Measurements from ENCODE around the gene PDHB.

PDHB gene

DNA sequence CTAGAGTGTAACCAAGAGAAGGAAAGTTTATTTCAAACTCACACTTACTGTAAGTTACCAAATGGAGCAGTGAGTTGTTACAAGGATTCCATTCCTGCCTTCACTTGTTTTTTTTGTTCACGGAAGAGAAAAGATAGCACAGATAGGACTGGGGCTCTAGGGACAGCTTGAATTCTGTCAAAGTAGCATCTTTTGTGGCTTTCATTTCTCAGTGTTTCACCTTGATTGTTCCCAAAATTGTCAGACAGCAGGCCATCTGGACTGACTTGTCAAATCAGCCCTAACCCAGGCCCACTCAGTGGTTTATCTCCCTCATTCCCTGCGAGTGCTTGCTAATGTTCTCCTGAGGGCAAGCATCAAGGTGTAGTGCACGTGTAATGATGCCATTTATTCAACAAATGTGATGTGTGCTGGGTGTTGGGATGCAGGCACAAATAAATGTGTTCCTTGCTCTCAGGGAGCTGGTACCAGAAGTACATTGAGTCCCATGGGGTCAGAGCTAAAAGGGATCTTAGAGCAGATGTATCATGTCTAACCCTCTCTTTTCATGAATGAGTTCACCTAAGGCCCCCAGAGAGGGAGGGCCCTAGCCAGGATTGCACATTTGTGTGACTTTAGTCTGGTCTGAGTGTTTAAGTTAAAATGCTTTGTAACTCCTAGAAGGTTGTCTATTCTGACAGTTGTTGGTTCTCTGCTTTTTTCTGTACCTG, 49.1 kb downstream of the PDHB start:
- no peak for DNase-seq (ENCODE audit: low read depth, low spot score)
- H3K27me3 ChIP-seq (ENCODE audit: control insufficient read depth, insufficient read depth, low read length), result no peaks in the 10 kb centered on the region
- H3K4me1 ChIP-seq (ENCODE audit: control insufficient read depth, insufficient read depth, low read length), result no peaks in the 10 kb centered on the region
- H3K9me3 ChIP-seq (ENCODE audit: control insufficient read depth, insufficient read depth, low read length), result no peaks in the 10 kb centered on the region
- H3K36me3 ChIP-seq (ENCODE audit: control insufficient read depth, insufficient read depth, low read length), result no peaks in the 10 kb centered on the region
- no peak overlapping the region for H3K27ac ChIP-seq (ENCODE audit: low read length)
- H3K4me3 ChIP-seq (ENCODE audit: low read length), result no peak overlapping the region
- no CpG with 5 or more reads among the region's 3 CpGs for WGBS (ENCODE audit: insufficient coverage, insufficient read length)

DNA sequence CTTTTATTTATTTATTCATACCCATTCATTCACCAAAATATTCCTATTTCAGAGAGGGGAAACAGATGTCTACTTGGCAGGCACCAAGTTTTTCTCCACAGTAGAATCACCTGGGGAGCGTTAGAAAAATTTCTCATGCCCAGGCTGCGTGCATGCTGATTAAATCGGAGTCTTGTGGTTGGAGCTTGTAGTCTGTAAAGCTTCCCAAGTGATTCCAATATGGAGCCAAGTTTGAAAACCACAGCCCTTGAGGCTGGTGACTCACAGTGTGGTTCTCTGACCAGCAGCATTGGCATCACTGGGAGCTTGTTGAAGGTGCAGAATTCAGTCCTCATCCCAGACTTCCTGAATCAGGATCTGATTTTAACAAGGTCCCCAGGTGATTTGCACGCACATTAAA, 49.7 kb downstream of the PDHB start:
- DNase-seq (ENCODE audit: low read depth, low spot score), result no peak
- Histone ChIP-seq H3K36me3 (ENCODE audit: control insufficient read depth, insufficient read depth, low read length) (no peaks in the 10 kb centered on the region), H3K4me3 (ENCODE audit: low read length) (no peak overlapping the region), H3K27ac (ENCODE audit: low read length) (no peak overlapping the region), H3K4me1 (ENCODE audit: control insufficient read depth, insufficient read depth, low read length) (no peaks in the 10 kb centered on the region), H3K27me3 (ENCODE audit: control insufficient read depth, insufficient read depth, low read length) (no peaks in the 10 kb centered on the region), H3K9me3 (ENCODE audit: control insufficient read depth, insufficient read depth, low read length) (no peaks in the 10 kb centered on the region)
- WGBS (ENCODE audit: insufficient coverage, insufficient read length), result no CpG with 5 or more reads among the region's 4 CpGs

DNA sequence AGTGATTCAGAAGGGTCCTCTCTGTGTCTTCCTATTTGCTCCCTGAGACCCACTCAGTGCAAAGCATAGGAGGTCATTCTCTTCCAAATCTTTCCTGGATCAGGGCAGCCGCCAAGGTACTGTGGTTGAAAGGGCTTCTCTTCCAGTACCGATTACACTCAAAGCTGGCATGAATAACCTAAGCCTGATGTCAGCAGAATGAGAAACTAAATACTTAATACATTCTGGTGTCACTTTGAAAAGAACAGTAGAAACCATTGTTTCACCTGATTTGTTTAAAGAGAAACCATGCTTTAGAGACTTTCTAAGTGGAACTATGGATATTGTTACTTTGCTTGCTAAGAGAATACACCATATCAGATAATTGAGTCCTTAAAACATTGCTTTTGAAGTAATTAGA, 50.2 kb downstream of the PDHB start:
- Histone ChIP-seq H3K36me3 (ENCODE audit: control insufficient read depth, insufficient read depth, low read length) (no peaks in the 10 kb centered on the region), H3K4me3 (ENCODE audit: low read length) (no peak overlapping the region), H3K27ac (ENCODE audit: low read length) (no peak overlapping the region), H3K27me3 (ENCODE audit: control insufficient read depth, insufficient read depth, low read length) (no peaks in the 10 kb centered on the region), H3K4me1 (ENCODE audit: control insufficient read depth, insufficient read depth, low read length) (no peaks in the 10 kb centered on the region), H3K9me3 (ENCODE audit: control insufficient read depth, insufficient read depth, low read length) (no peaks in the 10 kb centered on the region)
- no CpG with 5 or more reads among the region's 2 CpGs for WGBS (ENCODE audit: insufficient coverage, insufficient read length)
- DNase-seq (ENCODE audit: low read depth, low spot score), result no peak

DNA sequence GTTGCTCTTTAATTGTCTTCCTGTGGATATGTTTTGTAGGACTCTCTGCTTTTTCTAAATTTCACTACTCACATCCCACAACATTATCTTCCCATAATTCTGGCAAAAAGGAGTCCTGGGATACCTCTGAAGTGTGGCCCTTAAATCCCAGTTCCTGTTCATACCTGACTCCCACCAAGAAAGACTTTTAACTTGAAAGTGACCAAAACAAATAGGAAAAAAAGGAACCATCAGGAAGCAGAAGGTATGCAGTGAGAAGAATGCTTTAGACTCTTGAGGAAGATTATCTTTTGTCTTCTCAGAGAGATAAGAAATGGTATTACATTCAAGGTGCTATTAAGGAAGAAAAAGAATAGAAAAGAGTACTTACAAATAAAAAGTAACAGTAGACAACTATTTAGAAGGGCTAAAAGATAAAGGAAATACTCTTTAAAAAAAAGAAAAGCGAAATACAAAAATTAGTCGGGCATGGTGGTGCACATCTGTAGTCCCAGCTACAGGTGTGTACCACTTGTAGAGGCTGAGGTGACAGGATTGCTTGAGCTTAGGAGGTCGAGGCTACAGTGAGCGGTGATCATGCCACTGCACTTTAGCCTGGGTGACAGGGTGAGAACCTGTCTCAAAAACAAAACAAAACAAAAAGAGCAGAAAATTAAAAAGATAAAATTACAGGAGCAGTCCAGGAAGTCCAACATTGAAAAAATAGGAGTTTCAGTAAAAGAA, 54.1 kb downstream of the PDHB start:
- WGBS (ENCODE audit: insufficient coverage, insufficient read length), result no CpG with 5 or more reads among the region's 4 CpGs

DNA sequence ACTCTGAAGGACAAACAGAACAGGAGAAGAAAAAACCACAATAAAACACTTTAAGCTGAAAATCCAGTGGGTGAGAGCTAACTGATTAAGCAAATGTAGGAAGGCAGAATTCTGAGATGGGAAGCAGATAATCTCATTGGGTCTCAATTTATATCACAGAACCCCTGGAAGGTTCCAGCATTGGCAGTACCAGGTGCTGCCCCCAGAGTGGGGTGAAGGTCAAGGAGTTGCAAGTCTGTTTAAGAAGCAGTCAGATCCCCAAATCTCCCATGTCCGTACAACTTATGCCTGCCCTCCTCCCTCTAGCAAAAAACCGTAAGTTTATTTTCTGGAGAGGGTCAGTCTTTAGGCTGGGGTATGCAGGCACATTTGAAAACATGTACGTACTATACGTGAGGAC, 55.9 kb downstream of the PDHB start:
- Histone ChIP-seq H3K4me1 (ENCODE audit: control insufficient read depth, insufficient read depth, low read length) (no peaks in the 10 kb centered on the region), H3K27ac (ENCODE audit: low read length) (no peak overlapping the region), H3K27me3 (ENCODE audit: control insufficient read depth, insufficient read depth, low read length) (no peaks in the 10 kb centered on the region), H3K36me3 (ENCODE audit: control insufficient read depth, insufficient read depth, low read length) (no peaks in the 10 kb centered on the region), H3K4me3 (ENCODE audit: low read length) (no peak overlapping the region), H3K9me3 (ENCODE audit: control insufficient read depth, insufficient read depth, low read length) (no peaks in the 10 kb centered on the region)
- no peak for DNase-seq (ENCODE audit: low read depth, low spot score)
- no CpG with 5 or more reads among the region's 4 CpGs for WGBS (ENCODE audit: insufficient coverage, insufficient read length)

More for the DNA sequence above, 54.1 kb downstream of the PDHB start:
- no peaks in the 10 kb centered on the region for H3K9me3 ChIP-seq (ENCODE audit: control insufficient read depth, insufficient read depth, low read length)
- DNase-seq (ENCODE audit: low read depth, low spot score), result no peak
- H3K4me1 ChIP-seq (ENCODE audit: control insufficient read depth, insufficient read depth, low read length), result no peaks in the 10 kb centered on the region
- H3K4me3 ChIP-seq (ENCODE audit: low read length), result no peak overlapping the region
- no peaks in the 10 kb centered on the region for H3K36me3 ChIP-seq (ENCODE audit: control insufficient read depth, insufficient read depth, low read length)
- H3K27ac ChIP-seq (ENCODE audit: low read length), result no peak overlapping the region
- H3K27me3 ChIP-seq (ENCODE audit: control insufficient read depth, insufficient read depth, low read length), result no peaks in the 10 kb centered on the region

Measured in iPS DF 6.9 (cell line).